Activated CD4-positive, CD25-positive, alpha-beta regulatory T cell treated with anti-CD3 and anti-CD28 coated beads, Interleukin-2, amount 50 U/mL, for 16 hours (primary cell): Measurements from ENCODE around the gene INHBB.

Experiments used
- DNase-seq: peaks from one replicate; pipeline ENCODE4 v3.0.0-alpha.2; 2020; ENCODE audit warnings: low read depth, low spot score

Gene INHBB

DNA sequence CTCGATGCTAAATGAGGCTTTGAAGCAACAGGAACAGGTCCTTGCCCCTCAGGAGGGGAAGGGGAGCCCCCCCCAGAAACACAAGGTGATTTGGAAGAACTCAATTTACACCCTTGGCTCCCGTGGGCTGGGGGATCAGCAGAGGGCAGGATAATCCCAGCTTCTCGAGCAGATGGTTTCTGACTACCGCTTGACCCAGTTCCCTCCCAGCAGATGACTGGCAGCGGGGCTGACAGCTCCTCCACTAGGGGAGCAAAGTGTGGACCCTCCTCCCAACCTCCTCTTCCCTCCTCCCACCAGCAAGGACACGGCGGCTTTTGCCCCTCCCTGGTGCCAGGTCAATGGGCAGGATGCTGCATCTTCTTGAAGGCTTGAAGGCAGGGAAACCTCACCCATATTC, 3.5 kb upstream of the INHBB start:
- DNase-seq: no peak

DNA sequence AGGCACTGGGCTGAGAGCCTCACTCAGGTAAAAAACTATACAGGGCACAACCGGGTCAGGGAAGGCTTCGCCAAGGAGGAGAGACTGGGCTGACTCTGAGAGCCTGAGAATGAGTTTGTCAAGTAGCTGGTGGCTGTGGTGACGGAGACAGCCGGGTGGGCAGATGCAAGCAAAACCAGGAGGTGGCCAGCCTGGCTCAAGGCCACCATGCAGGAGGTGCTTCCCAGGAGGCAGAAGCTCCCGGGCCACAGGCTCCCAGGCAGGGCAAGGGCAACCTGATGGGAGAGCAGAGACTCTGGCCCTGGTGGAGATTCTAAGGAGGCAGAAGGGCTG, 2.9 kb upstream of the INHBB start:
- DNase-seq: no peak

DNA sequence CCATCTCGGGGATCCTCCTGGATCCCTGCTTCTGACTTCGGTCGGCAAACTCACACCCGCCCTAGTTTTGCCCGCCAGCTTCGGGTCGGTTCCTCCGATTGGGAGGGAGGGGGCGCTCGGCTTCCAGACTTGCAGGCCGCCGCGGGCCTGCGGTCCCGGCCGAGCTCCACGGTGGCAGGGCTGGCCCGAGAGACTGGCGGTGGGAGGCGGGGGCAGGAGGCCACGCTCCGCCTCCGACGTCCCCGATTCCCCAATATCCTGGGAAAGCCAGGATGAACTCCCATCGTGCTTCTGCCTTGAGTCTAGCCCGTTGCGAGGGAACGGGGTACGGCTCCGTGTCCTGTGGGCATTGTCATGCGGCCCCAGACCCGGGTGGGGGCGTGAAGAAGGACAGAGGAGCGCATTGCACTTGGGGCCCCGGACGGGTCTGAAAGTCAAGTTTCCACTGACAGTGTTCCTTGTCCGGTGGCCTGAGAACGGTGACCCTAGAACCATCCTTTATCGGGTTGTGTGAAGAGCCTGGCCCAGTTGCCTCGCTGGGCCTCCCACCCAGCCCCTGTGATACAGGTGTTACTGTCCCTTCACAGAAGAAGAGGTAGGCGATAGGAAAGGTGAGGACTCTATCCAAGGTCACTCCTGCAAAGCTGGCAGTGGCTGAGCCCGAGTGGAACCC, 2.4 kb upstream of the INHBB start:
- no peak for DNase-seq

DNA sequence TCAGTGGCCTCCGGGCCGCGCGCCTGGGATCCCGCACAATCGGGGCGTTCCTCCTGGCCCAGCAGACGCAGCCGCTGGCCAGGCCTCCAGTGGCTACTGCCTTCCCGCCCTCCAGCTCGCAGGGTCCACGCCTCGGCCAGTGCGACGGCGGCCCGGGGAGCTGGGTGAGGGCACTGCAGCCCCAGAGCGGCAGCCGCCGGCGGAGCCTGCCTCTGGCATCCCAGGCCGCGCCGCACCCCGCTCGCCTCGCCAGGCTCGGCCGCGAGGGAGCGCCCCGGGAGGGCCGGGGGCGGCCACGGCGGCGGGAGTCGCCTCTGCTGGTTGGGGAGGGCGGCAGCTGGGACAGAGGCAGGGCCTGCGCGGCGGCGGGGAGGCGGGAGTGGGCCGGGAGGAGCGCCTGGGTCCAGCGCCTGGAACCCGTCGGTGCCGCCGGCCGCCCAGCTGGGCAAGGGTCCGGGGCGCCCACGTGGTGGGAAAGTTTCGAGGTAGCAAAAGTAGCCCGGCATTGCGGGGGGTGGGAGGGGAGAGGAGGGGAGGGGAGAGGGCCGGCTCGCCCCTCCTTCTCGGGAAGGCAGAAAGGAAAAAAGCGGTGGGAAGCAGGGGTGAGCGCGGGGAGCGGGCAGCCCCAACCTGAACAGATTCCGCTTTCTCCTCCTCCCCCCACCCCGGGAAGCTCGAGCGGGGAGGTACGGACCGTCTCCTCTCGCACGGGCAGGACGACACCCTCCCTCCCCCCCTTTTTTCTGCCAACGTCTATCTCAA, 1.5 kb upstream of the INHBB start:
- DNase-seq: no peak

DNA sequence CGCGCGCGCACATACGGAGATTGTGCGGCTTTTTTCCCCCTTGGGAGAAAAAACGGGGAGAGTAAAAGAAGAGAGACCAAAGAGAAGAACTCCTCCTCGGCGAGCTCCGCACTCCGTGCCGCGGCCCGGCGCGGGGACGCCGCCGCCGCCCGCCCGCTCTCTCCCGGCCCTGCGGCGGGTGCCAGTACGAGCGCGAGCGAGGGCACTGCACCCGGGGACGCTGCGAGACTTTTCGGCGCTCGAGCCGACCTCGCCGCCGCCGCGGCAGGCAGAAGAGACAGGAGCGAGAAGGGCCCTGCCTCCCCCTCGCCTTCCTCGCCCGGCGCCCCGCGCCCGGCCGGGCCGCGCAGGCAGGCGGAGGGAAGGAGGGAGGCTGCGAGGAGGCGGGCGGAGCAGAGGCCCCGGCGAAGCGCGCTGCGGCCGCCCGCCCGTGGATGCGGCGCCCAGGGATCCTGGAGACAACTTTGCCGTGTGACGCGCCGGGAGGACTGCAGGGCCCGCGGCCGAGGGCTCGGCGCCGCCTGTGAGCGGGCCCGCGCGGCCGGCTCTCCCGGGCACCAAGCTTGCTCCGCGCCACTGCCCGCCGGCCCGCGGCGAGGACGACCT, 857 bp upstream of the INHBB start:
- no peak for DNase-seq

DNA sequence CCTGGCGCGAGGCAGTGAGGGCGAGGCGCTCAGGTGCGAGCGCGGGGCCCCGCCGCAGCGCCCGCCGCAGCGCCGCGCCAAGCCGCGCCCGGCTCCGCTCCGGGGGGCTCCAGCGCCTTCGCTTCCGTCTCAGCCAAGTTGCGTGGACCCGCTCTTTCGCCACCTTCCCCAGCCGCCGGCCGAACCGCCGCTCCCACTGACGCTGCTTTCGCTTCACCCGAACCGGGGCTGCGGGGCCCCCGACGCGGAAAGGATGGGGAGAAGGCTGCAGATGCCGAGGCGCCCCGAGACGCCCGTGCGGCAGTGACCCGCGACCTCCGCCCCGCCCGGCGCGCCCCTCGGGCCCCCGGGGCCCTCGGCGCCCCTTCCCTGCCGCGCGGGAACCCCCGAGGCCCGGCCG, 328 bp upstream of the INHBB start:
- DNase-seq: no peak

DNA sequence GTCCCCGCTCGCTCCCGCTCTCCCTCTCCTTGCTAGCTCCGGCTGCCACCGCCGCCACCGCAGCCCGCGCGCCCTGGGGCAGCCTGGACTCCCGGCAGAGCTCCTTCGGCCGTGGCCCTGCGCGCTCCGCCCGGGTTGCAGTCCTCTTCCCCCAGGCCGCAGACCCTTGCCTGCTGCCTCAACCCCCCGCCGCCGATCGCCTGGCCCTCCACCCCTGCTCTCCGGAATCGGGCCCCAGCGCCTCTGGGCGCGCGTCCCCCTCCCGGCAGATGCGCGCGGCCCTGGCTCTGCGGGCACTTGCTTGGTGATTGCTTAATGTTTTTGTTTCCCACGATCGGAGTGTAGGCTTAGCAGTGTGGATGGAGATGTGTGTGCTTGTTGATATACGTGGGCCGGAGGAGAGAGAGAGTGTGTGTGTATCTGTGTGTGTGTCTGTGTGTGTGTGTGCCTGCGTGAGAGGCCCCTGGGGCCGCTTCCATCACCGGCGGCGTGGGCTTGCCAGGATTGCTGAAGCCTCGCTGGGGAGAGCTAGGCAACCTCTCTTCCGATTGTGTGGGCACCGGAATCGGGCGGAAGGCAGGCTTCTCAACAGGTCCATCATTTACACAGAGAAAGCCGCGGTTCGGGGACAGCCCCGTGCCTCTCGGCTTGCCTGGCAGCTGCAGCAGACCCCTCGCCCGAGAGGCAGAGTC, 877 bp downstream of the INHBB start:
- DNase-seq: no peak

DNA sequence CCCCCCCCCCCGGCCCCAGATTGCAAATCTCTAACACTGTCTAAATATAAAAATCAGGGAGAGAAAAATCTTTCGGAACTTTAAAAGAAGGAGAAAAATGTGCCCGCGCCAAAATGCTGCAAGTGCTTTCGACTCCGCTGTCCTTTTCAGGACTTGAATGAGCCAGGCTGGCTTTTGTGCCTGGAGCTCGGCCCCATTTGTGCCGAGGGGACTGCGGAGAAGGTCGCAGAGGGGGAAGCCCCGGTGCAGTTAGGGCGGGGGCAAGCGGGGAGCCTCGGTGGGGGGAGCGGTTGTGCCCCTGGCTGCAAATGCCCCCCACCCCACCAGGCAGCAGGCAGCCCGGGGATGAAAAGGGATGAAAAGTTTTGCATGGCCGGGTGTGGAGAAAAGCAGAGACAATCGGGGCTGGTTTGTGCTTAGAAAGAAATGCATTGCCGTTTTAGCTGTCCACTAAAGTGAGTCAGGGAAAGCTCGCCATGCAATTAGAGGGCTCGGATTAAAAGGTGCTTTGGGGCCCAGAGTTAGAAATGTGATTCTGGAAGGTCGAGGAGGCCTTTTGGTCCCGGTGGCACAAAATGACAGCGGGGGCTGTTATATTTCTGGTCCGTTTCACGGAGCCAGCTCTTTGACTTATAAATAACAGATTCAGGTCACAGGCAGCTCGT, 1.6 kb downstream of the INHBB start:
- DNase-seq: no peak

DNA sequence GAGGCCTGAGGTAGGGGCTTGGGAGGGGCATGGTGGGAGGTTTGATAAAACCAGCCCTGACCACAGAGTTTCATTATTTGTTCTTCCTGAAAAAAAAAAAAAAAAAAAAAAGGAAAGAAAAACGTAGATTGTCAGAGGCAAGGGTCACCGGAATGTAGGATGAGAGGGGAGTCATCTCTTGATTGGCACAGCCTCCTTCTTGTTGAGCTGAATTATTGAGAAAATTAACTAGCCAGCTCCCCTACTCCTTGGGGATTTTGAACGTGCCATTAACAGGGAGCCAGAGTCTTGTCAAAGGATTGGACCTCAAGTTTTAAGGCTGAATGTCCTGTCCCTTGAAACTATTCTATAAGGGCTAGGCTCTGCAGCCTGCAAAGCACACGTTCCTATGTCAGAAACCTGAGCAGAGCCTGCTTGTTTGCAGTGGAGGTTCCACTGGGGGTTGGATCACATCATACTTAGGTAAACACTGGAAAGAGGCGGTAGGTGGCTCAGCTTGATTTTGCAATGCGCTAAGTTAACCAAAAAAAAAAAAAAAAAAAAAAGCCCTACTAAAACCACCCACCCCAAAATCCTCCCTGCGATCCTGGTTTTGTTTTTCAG, 2.3 kb downstream of the INHBB start:
- no peak for DNase-seq

DNA sequence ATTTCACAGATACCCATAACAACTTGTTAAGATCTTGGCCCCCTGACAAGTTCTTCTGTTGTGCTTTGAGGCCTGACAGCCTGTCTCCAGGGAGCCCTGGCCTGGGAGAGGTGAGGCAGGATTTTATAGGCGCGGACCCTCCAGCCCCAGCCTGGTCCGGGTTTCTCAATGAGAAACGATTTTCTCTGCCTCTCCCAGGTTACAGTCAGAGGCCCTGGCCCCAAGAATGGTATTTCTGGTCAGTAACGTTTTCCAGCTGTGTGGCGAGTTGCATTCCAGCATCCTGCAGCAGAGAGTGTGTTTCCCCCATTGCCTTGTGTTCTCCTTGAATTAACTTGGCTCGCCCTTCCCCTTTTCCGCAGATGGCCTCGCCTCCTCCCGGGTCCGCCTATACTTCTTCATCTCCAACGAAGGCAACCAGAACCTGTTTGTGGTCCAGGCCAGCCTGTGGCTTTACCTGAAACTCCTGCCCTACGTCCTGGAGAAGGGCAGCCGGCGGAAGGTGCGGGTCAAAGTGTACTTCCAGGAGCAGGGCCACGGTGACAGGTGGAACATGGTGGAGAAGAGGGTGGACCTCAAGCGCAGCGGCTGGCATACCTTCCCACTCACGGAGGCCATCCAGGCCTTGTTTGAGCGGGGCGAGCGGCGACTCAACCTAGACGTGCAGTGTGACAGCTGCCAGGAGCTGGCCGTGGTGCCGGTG, 3.0 kb downstream of the INHBB start:
- no peak for DNase-seq

DNA sequence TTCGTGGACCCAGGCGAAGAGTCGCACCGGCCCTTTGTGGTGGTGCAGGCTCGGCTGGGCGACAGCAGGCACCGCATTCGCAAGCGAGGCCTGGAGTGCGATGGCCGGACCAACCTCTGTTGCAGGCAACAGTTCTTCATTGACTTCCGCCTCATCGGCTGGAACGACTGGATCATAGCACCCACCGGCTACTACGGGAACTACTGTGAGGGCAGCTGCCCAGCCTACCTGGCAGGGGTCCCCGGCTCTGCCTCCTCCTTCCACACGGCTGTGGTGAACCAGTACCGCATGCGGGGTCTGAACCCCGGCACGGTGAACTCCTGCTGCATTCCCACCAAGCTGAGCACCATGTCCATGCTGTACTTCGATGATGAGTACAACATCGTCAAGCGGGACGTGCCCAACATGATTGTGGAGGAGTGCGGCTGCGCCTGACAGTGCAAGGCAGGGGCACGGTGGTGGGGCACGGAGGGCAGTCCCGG, 3.5 kb downstream of the INHBB start:
- DNase-seq: no peak

DNA sequence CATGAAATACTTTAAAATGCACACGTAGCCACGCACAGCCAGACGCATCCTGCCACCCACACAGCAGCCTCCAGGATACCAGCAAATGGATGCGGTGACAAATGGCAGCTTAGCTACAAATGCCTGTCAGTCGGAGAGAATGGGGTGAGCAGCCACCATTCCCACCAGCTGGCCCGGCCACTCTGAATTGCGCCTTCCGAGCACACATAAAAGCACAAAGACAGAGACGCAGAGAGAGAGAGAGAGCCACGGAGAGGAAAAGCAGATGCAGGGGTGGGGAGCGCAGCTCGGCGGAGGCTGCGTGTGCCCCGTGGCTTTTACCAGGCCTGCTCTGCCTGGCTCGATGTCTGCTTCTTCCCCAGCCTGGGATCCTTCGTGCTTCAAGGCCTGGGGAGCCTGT, 4.1 kb downstream of the INHBB start:
- DNase-seq: no peak

DNA sequence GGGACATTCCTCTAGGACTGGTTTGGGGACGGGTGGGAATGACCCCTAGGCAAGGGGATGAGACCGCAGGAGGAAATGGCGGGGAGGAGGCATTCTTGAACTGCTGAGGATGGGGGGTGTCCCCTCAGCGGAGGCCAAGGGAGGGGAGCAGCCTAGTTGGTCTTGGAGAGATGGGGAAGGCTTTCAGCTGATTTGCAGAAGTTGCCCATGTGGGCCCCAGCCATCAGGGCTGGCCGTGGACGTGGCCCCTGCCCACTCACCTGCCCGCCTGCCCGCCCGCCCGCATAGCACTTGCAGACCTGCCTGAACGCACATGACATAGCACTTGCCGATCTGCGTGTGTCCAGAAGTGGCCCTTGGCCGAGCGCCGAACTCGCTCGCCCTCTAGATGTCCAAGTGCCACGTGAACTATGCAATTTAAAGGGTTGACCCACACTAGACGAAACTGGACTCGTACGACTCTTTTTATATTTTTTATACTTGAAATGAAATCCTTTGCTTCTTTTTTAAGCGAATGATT, 4.9 kb downstream of the INHBB start:
- no peak for DNase-seq

DNA sequence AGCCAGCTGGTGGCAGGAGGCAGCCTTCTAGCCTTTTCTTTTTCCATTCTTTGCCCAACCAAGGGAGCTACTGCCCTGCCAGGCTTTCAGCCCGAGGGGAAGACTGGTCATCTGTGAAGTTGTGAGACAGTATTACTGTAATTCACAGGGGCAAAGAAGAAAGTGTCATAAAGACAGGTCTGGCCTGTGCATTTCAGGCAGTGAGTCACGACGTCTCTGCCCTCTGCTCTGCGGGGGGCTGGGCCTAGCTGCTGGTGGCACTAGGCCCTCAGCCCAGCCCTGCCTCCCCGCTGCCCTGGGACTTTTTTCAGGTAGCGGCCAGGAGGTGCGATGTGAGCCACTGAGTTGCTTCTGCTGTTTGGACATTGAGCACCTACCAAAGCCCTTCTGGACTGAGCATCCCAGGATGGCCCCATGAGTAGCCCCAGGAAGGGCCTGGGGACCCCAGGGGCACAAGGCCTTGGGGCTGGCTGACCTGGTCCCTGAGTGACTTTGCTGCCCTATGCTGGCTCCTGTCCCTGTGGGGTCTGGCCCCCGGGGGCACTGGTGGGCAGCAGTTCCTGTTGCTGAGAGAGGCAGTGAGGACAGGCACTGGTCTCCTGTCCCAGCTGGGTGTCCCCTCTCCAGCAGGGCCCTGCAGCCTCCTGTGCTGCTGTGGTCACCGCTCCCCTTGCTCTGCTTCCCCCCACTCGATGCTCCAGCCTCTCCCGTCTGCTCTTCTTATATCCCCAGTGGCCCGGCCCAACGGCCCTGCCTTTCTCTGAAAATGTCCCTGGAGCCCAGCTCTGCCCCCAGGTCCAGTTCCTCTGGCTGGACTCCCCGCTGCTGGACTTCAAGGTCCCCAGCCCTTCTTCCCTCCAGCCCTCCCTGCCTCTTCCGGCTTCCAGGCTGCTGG, 7.0 kb downstream of the INHBB start:
- no peak for DNase-seq

DNA sequence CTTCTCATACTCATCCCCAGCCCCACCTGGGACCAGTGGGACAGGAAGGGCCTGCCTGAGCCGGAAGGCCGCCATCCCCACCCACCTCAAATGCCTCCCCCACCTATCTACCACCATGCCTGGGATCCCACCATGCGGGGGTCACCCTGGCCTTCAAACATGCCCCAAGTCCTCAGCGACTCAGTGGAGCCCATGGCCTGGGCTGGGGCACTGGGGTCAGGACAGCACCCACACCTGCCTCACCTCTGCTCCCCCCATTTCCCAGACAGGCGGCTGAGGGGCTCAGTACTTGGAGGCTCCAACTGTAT, 7.6 kb downstream of the INHBB start:
- DNase-seq: no peak

DNA sequence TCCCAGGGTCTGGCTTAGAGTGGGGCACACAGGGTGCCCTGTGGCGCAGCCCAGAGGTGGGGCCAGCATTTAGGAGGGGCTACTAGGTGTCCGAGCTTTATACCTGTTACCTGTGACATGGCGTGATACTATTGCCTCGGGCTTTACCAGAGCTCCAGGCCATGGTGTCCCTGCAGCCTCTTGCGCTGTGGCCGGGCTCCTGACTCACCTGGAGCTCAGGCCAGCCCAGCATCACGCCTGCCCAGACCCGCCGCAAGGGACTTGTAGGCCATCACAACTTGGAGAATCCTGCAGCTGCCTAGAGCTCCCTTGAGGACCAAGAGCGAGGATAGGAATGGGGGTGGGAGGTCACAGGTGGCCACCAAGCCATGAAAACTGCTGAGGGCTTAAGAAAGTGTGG, 8.0 kb downstream of the INHBB start:
- no peak for DNase-seq

DNA sequence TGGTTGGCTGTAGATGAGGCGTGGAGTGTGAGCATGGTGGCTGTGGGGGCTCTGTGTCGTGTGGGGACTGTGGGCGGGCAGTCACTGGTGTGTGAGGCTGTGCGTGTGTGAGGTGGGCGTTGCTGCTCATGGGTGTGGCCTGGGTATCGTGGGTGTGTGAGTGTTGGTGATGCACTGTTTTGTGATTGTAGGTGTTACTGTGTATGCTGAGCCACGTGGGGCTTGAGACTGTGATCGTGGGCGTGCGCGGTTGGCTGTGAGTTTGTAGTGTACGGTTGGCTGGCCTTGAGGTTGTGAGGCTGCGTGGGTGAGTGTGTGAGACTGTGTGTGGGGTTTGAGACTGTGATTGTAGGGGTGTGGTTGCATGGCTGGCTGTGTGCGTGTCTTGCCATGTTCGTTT, 8.5 kb downstream of the INHBB start:
- no peak for DNase-seq

DNA sequence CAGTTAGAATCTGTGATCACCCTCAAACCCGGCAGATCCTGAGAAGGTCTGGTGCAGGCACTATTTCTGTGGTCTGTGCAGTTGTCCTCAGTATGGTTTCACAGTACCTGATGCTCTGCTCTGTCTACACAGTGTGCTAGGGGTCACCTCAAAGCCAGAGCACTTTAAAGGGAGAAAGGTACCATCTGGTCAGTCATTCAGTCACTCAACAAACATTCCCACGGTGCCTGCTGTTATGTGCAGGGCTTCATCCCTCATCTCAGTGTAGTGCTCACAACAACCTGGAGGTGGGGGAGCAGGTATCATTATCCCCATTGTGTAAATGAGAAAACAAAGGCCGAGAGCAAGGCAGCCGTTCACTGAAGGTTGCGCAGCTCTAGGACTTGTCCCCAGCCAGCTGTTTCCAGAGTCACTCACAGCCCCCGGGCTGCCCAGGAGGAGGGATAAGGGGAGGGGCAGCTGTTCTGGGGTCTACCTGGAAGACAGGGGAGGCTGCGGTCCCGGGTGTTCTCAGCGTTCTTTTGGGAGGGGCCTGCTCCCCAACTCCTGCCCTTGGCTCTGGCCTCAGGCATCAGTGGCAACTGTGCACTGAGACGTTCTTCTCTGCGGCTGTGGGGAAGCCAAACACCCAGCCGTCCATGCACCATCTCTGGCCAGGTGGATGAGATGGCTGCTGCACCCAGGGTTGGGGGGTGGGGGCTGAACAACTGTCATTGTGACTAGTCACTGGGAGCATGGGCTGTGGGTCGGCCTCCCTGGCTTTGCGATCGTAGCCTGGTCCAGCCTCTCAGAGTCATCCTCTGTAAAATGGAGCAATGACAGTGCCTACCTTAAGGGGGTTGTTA, 9.2 kb downstream of the INHBB start:
- no peak for DNase-seq

DNA sequence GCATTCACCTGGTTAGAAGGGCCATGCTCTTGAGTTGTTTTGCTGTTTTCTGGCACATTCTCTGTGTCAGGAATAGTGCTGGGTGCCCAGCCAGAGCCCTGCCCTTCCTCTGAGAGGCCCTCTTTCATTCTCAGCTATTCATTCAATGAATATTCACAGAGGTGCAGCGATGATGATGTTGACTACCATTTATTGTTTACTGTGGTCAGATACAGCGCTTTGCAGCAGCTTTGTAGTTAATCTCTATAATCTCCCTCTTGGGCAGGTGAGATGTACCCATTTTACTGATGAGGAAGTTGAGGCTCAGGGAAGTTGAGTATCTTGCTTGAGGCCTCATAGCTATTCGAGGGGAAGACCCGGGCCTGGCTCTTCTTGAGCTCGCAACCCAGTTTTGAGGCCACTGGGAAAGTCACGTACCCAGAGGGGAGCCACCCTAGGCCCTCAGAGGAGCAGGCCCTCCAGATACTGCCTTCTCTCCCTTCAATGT, 9.9 kb downstream of the INHBB start:
- no peak for DNase-seq
